Limb (tissue), 2 donors: ENCODE data around the gene CPA5.
A peak's percentile ranks its signal among the peaks of the same experiment; 100 is the strongest.

Experiments
- DNase-seq, 2 donors: peaks; one replicate each; pipeline ENCODE4 v3.0.0-alpha.2; 2016; ENCODE audit errors: extremely low spot score in 2 of 2

Gene CPA5

GRCh38 chr7:130332259-130333053 lies 12.2 kb upstream of the CPA5 start:
- DNase-seq: no peak

- no peak for DNase-seq
These were observed 10.8 kb upstream of the CPA5 start for GRCh38 chr7:130333832-130334231.

GRCh38 chr7:130334274-130334673 lies 10.3 kb upstream of the CPA5 start:
- DNase-seq: peak in 1 of 2 donors; percentile 19

GRCh38 chr7:130337410-130337971 lies 7.1 kb upstream of the CPA5 start:
- DNase-seq: no peak

GRCh38 chr7:130338233-130338632 lies 6.4 kb upstream of the CPA5 start:
- DNase-seq: no peak

- no peak for DNase-seq
These were observed 2.7 kb upstream of the CPA5 start for GRCh38 chr7:130341882-130342281.

- DNase-seq: no peak
These were observed 1.8 kb upstream of the CPA5 start for GRCh38 chr7:130342701-130343380.

GRCh38 chr7:130345136-130345535 lies 520 bp downstream of the CPA5 start:
- peak in 1 of 2 donors; percentile 59 for DNase-seq

GRCh38 chr7:130345725-130346124 lies 1.1 kb downstream of the CPA5 start:
- no peak for DNase-seq

GRCh38 chr7:130346177-130346905 lies 1.7 kb downstream of the CPA5 start:
- DNase-seq: no peak

- DNase-seq: no peak
These were observed 2.3 kb downstream of the CPA5 start for GRCh38 chr7:130346941-130347340.

- DNase-seq: no peak
These were observed 5.5 kb downstream of the CPA5 start for GRCh38 chr7:130349911-130350782.

- DNase-seq: peak; percentile 80 to 87
These were observed 6.6 kb downstream of the CPA5 start for GRCh38 chr7:130350945-130351790.

- DNase-seq: no peak
These were observed 7.1 kb downstream of the CPA5 start for GRCh38 chr7:130351791-130352090.

- DNase-seq: peak in 1 of 2 donors; percentile 68
These were observed 7.8 kb downstream of the CPA5 start for GRCh38 chr7:130352194-130353074.

GRCh38 chr7:130353196-130353595 lies 8.6 kb downstream of the CPA5 start:
- no peak for DNase-seq

GRCh38 chr7:130356121-130356875 lies 11.7 kb downstream of the CPA5 start:
- DNase-seq: peak; percentile 86 to 90

GRCh38 chr7:130356876-130357611 lies 12.4 kb downstream of the CPA5 start:
- peak in 1 of 2 donors; percentile 72 for DNase-seq
